Hepatocyte (in vitro differentiated cells): ENCODE measurements around the gene CPED1. TPM values are rescaled to one million over a fixed set of nuclear protein-coding genes. Genes with fewer than 3 reads are reported as not detected.

Source experiments
- DNase-seq: peaks from one replicate; pipeline ENCODE4 v3.0.0-alpha.2; 2016; ENCODE audit warnings: low spot score
- H2AFZ ChIP-seq: fragments of 200-600 bp; sonication (generic); 2 replicates; pipeline ENCODE4 v1.6.0; 2016; ENCODE audit warnings: antibody characterized with exemption, mild to moderate bottlenecking
- H3K27ac ChIP-seq: fragments of 200-600 bp; sonication (generic); 2 replicates; pipeline ENCODE4 v1.5.1; 2016; ENCODE audit warnings: mild to moderate bottlenecking
- H3K27me3 ChIP-seq: fragments of 200-600 bp; sonication (generic); 2 replicates; pipeline ENCODE4 v1.6.1; 2016
- H3K36me3 ChIP-seq: fragments of 200-600 bp; sonication (generic); replicated peaks from 2 replicates; pipeline ENCODE4 v1.5.1; 2016; ENCODE audit warnings: low read depth; ENCODE audit not compliant: insufficient read depth
- H3K4me1 ChIP-seq: fragments of 200-600 bp; sonication (generic); 2 replicates; pipeline ENCODE4 v1.5.1; 2016; ENCODE audit warnings: mild to moderate bottlenecking, moderate library complexity; ENCODE audit not compliant: insufficient read depth
- H3K4me2 ChIP-seq: fragments of 200-600 bp; sonication (generic); 2 replicates; pipeline ENCODE4 v1.6.0; 2016
- H3K4me3 ChIP-seq: fragments of 200-600 bp; sonication (generic); 2 replicates; pipeline ENCODE4 v1.5.1; 2016; ENCODE audit warnings: mild to moderate bottlenecking
- H3K79me2 ChIP-seq: fragments of 200-600 bp; sonication (generic); 2 replicates; pipeline ENCODE4 v1.6.0; 2017; ENCODE audit warnings: mild to moderate bottlenecking
- H3K9me2 ChIP-seq: fragments of 200-600 bp; sonication (generic); replicated peaks from 2 replicates; pipeline ENCODE4 v1.6.0; 2017; ENCODE audit warnings: mild to moderate bottlenecking; ENCODE audit not compliant: insufficient read depth
- H3K9me3 ChIP-seq: fragments of 200-600 bp; sonication (generic); 2 replicates; pipeline ENCODE4 v1.5.1; 2016; ENCODE audit warnings: low read depth, mild to moderate bottlenecking
- H4K20me1 ChIP-seq: fragments of 200-600 bp; sonication (generic); 2 replicates; pipeline ENCODE4 v1.6.0; 2016; ENCODE audit warnings: mild to moderate bottlenecking; ENCODE audit not compliant: insufficient read depth, poor library complexity, severe bottlenecking
- EZH2 ChIP-seq: fragments of 200-600 bp; sonication (generic); IDR thresholded peaks from 2 replicates; pipeline ENCODE4 v1.6.1; 2016; ENCODE audit warnings: antibody characterized with exemption, mild to moderate bottlenecking, borderline replicate concordance
- EZH2phosphoT487 ChIP-seq: fragments of 200-600 bp; sonication (generic); IDR thresholded peaks from one replicate; pipeline ENCODE4 v1.6.1; 2018; ENCODE audit warnings: antibody characterized with exemption, mild to moderate bottlenecking, low read depth, moderate library complexity; ENCODE audit not compliant: unreplicated experiment, severe bottlenecking
- WGBS: methylation state at CpG from one replicate; pipeline ENCODE4 v1.1.6; 2016; ENCODE audit warnings: low lambda C conversion rate; ENCODE audit errors: missing lambda C conversion rate; 5-methylcytosine and 5-hydroxymethylcytosine counted together
- polyA plus RNA-seq: library from polyadenylated mRNA; unstranded; fragments of >200 nt; fragmentation: Nextera tagmentation; extraction: Ambion mirVana; gene quantifications from 2 replicates; pipeline ENCODE4 v1.2.1, GENCODE V29; 2016
- small RNA-seq: library from RNA; depleted of rRNA; stranded (forward); fragments of <200 nt; gene quantifications from one replicate; pipeline ENCODE3, GENCODE V24; 2014
- total RNA-seq: library from RNA; depleted of rRNA; stranded (reverse); fragments of >200 nt; gene quantifications from 2 replicates; pipeline ENCODE4 v1.2.3, GENCODE V29; 2014
- TF ChIP-seq, protein P1 (sequence below): fragments of 200-600 bp; sonication (generic); IDR thresholded peaks from 2 replicates; pipeline ENCODE4 v1.5.1; 2016; ENCODE audit warnings: antibody characterized with exemption, mild to moderate bottlenecking; ENCODE audit not compliant: poor library complexity

CPED1 gene
- total and polyA plus RNA-seq, 2 experiments from 2014 or later: 10.1 to 30.5 TPM

DNA sequence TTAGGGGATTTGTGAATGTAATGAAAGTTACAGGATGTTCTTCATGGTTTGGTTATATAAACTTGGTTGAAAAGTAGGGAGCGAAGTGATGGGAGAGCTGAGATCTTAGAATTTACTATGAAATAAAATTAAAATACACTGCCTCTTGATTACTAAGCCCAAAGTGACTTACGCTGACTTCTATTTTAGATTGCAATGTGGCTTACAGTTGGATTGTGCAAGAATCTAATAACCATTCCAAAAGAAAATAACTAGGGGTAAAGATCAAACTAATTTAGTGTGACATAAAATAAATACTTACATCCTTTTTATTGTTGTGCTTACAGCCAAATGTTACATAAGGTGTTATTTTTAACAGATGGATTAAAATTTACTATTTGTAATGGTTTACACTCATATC lies 355.6 kb downstream of the CPED1 start:
- no peaks in the 10 kb centered on the region for H3K79me2 ChIP-seq
- DNase-seq: no peak
- no peak overlapping the region for H3K4me2 ChIP-seq
- H3K36me3 ChIP-seq: no peaks in the 10 kb centered on the region
- H3K4me3 ChIP-seq: no peak overlapping the region
- H3K27me3 ChIP-seq: no peaks in the 10 kb centered on the region
- H3K9me2 ChIP-seq: no peaks in the 10 kb centered on the region
- TF ChIP-seq EZH2phosphoT487: no peak
- TF ChIP-seq, protein P1, sequence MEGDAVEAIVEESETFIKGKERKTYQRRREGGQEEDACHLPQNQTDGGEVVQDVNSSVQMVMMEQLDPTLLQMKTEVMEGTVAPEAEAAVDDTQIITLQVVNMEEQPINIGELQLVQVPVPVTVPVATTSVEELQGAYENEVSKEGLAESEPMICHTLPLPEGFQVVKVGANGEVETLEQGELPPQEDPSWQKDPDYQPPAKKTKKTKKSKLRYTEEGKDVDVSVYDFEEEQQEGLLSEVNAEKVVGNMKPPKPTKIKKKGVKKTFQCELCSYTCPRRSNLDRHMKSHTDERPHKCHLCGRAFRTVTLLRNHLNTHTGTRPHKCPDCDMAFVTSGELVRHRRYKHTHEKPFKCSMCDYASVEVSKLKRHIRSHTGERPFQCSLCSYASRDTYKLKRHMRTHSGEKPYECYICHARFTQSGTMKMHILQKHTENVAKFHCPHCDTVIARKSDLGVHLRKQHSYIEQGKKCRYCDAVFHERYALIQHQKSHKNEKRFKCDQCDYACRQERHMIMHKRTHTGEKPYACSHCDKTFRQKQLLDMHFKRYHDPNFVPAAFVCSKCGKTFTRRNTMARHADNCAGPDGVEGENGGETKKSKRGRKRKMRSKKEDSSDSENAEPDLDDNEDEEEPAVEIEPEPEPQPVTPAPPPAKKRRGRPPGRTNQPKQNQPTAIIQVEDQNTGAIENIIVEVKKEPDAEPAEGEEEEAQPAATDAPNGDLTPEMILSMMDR: no peak
- no peak for TF ChIP-seq EZH2
- no peak overlapping the region for H2AFZ ChIP-seq
- no peaks in the 10 kb centered on the region for H4K20me1 ChIP-seq
- H3K9me3 ChIP-seq: no peaks in the 10 kb centered on the region
- peaks cover 6% of the 10 kb centered on the region for H3K4me1 ChIP-seq
- H3K27ac ChIP-seq: no peak overlapping the region
- WGBS: 71% methylated on average over 2 of the region's 2 CpGs

- Histone ChIP-seq H3K9me2 (no peaks in the 10 kb centered on the region), H3K4me2 (no peak overlapping the region), H2AFZ (no peak overlapping the region), H3K9me3 (no peaks in the 10 kb centered on the region), H3K36me3 (no peaks in the 10 kb centered on the region), H3K4me1 (peaks cover 6% of the 10 kb centered on the region), H4K20me1 (no peaks in the 10 kb centered on the region), H3K27ac (no peak overlapping the region), H3K27me3 (no peaks in the 10 kb centered on the region), H3K79me2 (no peaks in the 10 kb centered on the region), H3K4me3 (no peak overlapping the region)
- TF ChIP-seq EZH2phosphoT487 (no peak), EZH2 (no peak)
- TF ChIP-seq, protein P1: no peak
- WGBS: 77% methylated on average over 1 of the region's 1 CpG
- DNase-seq: no peak
Measured at GRCh38 chr7:121344497-121344896, 356.0 kb downstream of the CPED1 start.

Small RNA genes within 50 kb of the gene (small RNA-seq; reads per million reads assigned to genes)
- gene HMGN1P18 (not detected), gene RNA5SP240 (not detected), gene RNA5SP241 (0.12 reads per million), gene RNU6-517P (not detected)

Other genes starting within 250 kb of the CPED1 start
- 26.0 and 33.8 TPM in 2 replicates for gene TSPAN12, start 130.6 kb upstream of the CPED1 start, total RNA-seq
- 16.8 and 20.8 TPM in 2 replicates for gene TSPAN12, start 130.6 kb upstream of the CPED1 start, polyA plus RNA-seq
- 21.0 and 29.6 TPM in 2 replicates for gene ING3, start 37.9 kb upstream of the CPED1 start, total RNA-seq
- 14.1 and 17.6 TPM in 2 replicates for gene ING3, start 37.9 kb upstream of the CPED1 start, polyA plus RNA-seq